HG03442 (cell line): ENCODE data around the gene TFDP1.

Experiments used
- ATAC-seq: cut with Tn5 transposase; IDR thresholded peaks from one replicate; pipeline ENCODE4 v1.9.1; 2021; ENCODE audit warnings: mild to moderate bottlenecking, moderate library complexity; ENCODE audit not compliant: unreplicated experiment

Gene TFDP1, protein sequence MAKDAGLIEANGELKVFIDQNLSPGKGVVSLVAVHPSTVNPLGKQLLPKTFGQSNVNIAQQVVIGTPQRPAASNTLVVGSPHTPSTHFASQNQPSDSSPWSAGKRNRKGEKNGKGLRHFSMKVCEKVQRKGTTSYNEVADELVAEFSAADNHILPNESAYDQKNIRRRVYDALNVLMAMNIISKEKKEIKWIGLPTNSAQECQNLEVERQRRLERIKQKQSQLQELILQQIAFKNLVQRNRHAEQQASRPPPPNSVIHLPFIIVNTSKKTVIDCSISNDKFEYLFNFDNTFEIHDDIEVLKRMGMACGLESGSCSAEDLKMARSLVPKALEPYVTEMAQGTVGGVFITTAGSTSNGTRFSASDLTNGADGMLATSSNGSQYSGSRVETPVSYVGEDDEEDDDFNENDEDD

GRCh38 chr13:113584205-113584869 is at the start of gene TFDP1:
Gene TFDP1 (plus strand): TSS chr13:113584753. CDS start chr13:113585838, 1,085 bp downstream.
- peak; percentile 81 for ATAC-seq

DNA sequence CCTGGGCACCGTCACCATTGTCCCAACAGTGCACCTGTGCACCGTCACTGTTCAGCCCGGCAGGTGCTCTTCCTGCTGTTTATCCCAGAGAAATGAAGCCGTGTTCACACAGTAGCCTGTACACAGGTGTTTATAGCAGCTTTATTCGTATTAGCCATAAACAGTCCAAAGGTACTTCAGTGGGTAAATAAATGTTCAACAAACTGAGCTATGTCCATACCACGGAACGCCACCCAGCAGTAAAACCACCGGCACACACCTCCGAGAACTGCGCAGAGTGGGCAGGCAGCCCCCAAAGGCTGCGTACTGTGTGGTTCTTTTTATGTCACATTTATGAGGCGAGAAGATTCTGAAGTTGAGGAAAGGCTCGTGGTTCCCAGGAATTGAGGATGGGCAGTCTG is 49.2 kb upstream of the TFDP1 start:
- ATAC-seq: no peak

DNA sequence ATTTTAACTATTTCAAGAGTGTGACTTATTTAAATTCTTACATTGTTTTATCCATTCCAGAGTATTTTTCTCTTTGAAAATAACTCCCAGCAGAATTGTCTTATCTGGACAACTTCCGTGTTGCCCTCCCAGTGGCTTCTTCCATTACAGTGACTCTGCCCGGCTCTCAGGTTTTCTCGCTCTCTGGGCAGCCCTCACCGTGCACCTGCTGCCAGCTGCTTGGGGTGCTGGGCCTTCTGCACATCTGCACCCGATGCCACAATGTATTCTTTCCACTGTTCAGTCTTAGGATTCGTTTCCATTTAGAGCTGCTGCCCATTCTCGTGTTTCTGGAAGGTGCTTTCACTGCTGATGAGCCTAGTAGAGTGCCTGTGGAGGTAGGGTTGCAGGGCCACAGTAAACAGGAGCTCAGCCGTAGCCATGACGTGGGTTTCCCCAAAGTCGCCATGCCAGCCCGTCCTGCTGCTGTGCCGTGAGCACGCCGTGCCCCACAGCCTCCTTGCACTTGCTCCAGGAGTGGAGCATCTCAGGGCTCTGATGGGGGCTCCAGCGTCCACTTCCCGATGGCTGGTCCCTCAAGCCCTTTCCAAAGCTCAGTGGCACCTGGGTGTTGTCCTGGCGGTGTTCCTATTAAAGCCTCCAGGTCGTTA is 48.0 kb upstream of the TFDP1 start:
- ATAC-seq: no peak

- ATAC-seq: no peak
These were observed 47.3 kb upstream of the TFDP1 start for GRCh38 chr13:113537205-113537604.

DNA sequence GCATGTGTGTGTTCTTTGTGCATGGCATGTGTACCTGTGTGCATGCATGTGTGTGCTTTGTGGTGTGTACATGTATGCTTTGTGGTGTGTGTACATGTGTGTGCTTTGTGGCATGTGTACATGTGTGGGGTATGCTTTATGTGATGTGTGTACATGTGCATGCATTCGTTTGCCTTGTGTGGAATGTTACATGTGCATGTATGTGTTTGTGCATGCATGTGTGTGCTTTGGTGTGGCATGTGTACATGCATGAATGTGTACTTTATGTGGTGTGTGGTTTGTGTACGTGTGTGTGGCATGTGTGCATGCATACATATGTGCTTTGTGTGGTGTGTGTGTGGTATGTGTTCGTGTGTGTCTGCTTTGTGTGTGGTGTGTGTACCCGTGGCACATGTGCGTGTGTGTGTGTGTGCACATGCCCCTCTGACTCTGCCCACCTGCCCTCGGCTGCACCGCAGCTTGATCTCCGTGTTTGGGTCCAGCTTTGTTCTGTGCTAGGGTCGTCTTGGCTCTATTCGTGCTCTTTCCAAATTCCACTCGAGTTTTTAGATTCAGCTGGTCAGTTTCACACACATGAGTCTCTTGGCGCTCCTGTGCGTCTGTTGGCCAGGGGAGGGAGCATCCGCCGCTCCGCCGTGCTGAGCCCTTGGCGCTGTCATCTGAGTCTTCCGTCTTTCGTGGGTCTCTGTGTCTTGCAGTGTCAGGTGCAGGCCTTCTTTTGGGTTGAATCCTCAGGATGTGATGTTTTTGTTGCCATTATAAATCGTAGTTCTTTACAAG is 46.5 kb upstream of the TFDP1 start:
- ATAC-seq: no peak

DNA sequence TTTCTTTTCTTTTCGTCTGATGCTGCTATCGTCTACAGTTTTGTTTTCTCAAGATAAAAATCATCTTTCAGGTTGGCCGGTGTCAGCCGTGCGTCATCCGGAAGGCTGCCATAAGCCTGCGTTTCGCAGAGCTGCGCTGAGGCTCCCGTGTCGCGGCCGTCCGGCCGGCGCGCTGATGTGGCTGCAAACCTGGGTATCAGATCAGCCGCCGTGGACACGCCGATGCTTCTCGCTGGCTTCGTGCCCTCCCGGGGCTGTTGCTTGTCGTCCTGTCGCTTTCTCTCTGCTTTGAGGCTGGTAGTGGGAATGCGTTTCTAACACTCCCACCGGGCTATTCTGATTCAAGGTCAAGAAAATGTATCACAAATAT is 45.9 kb upstream of the TFDP1 start:
- no peak for ATAC-seq

GRCh38 chr13:113539176-113539575 is 45.4 kb upstream of the TFDP1 start:
- no peak for ATAC-seq

DNA sequence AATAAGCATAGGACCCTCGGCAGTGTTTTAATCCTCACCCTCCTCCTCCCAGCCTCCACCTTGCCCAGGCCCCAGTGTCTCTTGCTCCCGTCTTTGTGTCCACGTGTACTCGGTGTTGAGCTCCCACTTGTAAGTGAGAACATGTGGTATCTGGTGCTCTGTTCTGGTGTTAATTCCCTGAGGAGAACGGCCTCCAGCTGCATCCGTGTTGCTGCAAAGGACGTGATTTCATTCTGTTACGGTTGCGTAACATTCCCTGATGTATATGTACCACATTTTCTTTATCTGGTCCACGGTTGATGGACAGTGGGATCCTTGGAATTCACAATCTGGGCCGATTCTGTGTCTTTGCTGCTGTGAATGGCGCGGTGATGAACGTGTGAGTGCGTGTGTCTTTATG is 44.7 kb upstream of the TFDP1 start:
- no peak for ATAC-seq

DNA sequence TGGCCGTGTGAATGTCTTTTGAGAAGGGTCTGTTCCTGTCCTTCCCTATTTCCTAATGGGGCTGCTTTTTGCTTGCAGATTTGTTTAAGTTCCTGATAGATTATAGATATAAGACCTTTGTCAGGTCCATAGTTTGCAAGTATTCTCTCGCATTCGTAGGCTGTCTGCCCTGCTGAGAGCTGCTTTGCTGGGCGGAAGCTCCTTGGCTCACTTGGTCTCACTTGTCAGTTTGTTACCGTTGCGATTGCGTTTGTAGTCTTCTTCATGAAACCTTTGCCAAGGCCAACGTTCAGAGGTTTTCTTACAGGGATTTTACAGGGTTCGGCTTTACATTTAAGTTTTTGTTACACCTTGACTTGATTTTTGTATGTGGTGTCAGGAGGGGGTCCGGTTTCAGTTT is 44.0 kb upstream of the TFDP1 start:
- no peak for ATAC-seq

GRCh38 chr13:113542751-113543424 is 41.7 kb upstream of the TFDP1 start:
- no peak for ATAC-seq

DNA sequence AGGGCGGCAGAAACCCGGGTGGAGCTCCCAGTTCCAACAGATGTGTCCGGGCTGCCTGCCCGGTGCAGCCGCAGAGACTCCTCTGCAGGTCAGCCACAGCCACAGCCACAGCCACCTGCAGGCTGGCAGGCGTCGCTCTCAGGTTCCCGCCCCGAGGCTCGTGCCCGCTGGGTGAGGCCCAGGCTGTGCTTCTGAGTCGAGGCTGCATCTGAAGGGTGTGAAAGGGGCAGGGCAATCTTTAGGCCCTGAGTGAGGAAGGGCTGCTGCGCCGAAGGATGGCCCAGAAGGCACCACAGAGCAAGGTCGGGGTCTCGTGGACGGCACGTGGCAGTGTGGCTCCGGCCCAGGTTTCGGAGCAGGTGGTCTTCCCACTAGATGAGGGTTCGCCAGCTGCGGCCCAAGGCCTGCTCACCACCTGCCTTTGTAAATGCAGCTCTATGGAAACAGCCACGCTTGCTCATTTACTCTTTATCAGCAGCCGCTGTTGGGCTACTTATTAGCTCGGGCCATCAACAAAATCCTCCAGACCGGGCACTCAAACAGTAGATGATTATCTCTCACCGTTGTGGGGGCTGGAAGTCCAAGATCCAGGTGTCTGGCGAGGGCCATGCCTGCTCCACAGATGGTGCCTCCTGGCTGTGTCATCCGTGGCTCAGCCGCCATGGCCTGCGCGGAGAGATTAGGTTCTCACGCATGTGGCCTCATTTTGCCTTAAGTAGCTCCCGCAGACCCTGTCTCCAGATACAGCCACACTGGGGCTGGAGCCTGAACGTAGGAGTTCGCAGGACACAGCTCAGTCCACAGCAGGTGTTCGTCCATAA is 40.3 kb upstream of the TFDP1 start:
- no peak for ATAC-seq

GRCh38 chr13:113544896-113545295 is 39.7 kb upstream of the TFDP1 start:
- ATAC-seq: no peak

GRCh38 chr13:113545455-113545930 is 39.1 kb upstream of the TFDP1 start:
- no peak for ATAC-seq

GRCh38 chr13:113545931-113546516 is 38.5 kb upstream of the TFDP1 start:
- ATAC-seq: no peak

DNA sequence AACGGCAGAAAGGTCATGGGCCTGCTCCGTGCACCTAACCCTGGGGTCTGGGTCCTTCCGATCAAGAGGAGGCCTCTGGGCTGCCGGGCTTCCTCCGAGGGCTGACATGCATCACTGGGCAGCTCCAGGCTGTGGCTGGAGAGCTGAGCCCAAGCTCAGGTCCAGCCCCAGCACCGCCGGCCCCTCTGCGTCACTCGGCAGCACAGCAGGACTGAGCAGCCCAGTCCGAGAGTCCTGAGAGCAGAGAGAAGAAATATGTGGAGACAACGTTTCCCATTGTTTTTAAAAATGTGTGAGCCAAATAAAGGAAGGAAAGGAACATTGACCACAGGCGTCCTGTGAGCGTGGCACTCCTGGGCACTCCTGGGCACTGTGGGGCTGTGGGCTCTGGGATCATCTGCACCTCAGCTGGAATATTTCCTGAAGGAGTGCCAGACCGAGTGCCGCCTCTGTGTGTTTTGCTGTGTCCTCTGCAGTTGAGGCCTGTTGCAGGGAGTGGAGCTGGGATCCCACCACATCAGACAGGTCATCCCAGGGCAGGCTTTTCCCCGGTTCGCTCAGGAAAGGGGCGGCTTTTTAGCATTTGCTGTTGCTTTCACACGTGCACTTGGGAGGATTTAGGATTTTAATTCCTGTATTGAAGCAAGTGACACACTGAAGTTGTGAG is 37.8 kb upstream of the TFDP1 start:
- no peak for ATAC-seq

DNA sequence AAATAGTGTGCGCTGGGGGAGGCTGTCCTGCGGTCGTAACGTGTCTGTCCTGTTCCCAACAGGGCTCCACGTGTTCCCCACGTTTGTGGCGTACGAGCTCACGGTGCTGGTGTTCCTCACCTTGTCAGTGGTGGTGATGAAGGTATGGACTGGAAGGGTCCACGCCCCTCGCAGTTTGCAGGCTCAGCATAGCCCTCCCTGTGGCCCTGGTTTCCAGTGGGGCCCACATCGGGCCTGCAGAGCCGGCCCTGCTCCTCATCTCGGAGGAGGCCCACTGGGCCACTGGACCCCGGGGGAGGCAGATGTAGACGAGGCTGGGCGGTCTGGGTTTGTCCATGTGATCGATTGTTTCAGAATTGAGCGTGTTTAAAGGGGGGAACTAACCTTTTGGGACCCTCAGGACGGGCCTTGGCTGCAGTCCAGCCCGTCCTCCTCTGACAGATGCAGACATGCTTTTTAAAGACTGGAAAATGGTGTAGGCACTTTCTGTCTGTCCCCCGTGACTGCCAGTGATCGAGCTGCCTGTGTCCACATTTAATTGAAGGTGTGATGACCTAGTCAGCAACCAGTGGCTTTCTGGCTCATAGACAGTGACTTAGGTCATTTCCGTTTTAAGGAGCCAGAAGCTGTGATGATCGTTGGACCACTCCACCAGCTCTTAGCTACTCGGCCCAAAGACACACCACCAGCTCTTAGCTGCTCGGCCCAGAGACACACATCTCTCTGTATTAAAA is 37.1 kb upstream of the TFDP1 start:
- ATAC-seq: no peak

- no peak for ATAC-seq
These were observed 36.3 kb upstream of the TFDP1 start for GRCh38 chr13:113548171-113548641.
